AG09319 (cell line): ENCODE results near the gene ERC1.
"Not testable (repeated sequence)": the region's sequence is repeated elsewhere in the genome, so short reads cannot be mapped to it uniquely, and the experiment has no call there.

Source experiments
- DNase-seq: peaks from one replicate; pipeline ENCODE4 v3.0.0-alpha.2; 2010; ENCODE audit warnings: low read depth; ENCODE audit errors: extremely low read depth
- CTCF ChIP-seq: IDR thresholded peaks from 2 replicates; pipeline ENCODE4 v1.5.1; 2011; ENCODE audit warnings: low read depth, mild to moderate bottlenecking, inconsistent platforms, low read length, moderate library complexity

Gene ERC1

DNA sequence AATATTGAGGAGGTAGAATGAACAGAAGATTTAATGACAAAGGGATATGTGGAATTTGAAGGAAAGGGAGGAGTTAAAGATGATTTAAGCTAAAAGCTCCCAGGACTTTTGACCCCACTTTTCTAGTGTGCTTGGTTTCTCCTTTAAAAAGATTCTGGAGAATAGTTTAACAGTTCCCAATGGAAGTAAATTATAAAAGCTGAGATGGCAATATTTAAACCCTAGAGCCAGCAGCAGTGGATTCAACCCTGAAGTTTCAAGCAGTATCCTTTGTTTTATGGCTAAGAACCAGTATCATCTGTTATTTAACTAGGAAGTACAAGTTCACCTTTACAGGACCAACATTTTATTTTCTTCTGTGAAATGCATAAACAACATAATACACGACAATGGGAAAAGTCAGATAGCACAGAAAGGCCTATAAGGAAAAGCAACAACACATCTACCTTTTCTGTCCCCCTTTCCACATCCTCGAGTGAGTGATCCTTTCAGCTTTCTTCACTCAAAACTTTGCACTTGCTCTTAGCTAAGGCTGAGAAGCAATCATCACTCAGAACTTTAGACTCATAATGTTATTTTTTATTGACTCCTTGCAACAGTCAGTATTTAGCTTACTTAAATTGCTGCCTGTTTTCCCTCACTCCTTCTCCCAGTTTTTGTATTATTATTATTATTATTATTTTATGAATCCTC is 338.9 kb downstream of the ERC1 start:
- DNase-seq: no peak
- no peak for TF ChIP-seq CTCF

DNA sequence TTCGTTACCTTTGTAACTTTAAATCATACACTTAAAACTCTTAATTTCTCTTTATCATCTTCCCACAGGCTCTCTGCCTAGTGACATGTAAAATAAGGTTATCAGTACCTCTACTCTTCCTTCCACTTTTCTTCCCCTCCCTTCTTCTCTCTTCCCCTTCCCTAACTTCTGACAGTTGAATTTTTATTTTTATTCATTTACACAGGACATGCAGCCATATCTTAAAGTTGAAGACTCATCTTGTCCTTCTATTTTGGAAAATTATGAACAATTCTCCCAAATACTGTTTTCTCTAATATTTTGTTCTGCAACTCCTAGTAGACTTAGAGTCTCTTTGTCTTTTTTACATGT is 339.4 kb downstream of the ERC1 start:
- no peak for DNase-seq
- no peak for TF ChIP-seq CTCF

DNA sequence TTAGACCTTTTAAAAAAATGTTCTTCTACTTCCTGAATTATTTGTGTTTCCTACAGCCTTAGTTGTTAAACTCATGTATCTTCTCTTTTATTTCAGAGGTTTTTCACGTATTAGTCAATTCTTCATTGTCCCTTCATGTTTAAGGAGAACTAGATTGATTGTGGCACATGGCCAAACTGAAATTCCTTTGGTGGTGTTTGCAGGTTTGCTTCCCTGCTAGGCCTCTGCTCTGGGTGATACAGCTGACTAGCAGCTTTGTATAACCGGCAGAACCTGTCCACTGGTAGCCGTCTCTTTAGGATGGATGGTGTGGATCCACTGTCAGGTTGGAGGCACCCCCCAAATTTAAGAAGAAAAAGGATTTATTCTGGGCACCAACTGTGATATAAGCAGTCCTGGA is 341.3 kb downstream of the ERC1 start:
- no peak for TF ChIP-seq CTCF
- DNase-seq: no peak

DNA sequence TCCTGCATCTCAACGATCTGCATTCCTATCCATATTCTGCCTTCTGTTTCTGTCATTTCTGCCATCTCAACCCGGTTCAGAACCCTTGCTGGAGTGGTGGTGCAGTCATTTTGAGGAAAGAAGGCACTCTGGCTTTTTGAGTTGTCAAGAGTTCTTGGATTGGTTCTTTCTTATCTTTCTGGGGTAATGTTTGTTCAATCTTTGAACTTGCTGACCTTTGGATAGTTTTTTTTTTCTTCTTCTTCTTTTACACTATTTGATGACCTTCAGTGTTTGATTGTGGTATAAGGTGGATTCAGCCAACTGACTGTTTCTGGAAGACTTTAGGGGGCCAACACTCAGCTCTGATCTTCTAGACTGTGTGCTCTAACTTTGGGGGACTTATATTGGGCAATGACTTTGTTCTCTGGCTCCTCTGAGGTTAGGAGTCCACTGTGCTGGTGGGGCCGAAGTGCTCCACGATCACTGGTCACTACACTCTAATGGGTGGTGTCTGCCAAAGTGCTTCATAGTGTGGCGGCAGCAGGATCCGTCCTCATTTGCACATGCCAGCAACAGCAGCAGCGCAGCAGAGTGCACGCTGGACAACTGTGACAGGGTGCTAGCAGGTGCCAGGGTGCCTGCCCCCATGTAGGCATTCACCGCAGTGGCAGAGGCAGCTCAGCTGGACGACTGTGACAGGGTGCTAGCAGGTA is 347.6 kb downstream of the ERC1 start:
- no peak for TF ChIP-seq CTCF
- DNase-seq: no peak

GRCh38 chr12:1339178-1339541 is 348.1 kb downstream of the ERC1 start:
- DNase-seq: not testable (repeated sequence)

- no peak for DNase-seq
- no peak for TF ChIP-seq CTCF
Measured at GRCh38 chr12:1339618-1340319, 348.7 kb downstream of the ERC1 start.

- not testable (repeated sequence) for DNase-seq
Measured at GRCh38 chr12:1341270-1341669, 350.2 kb downstream of the ERC1 start.

DNA sequence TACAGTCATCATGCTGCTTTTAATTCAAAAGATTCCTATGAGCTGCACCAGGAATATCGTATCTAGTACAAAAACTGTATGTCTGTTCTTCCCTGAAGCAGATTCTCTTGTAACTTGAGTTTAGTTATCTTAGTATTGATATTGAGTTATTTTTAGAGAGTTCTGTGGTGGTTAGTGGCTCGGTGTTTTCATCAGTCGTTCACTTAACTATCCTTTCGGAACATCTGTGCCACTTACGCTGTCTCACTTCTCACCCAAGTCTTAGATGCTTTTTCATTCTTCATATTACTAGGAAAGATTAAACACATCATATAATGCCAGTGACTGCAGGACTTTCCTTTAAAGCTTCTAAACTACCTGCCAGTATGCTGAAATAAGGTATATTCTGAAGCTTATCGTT is 352.4 kb downstream of the ERC1 start:
- TF ChIP-seq CTCF: no peak
- no peak for DNase-seq
